GM21619 (cell line): ENCODE data around the gene TRAF3.
A peak's percentile ranks its signal among the peaks of the same experiment; 100 is the strongest.

ENCODE experiments used
- ATAC-seq: cut with Tn5 transposase; IDR thresholded peaks from one replicate; pipeline ENCODE4 v1.9.1; 2021; ENCODE audit not compliant: unreplicated experiment

Gene TRAF3

GRCh38 chr14:102776761-102777710 lies at the start of gene TRAF3:
TSS of gene TRAF3 (plus strand) at chr14:102777449. CDS start at chr14:102870202, 92,753 bp downstream.
- peak; percentile 40 for ATAC-seq

GRCh38 chr14:102728501-102728900 lies 48.7 kb upstream of the TRAF3 start:
- no peak for ATAC-seq

- no peak for ATAC-seq
These were observed 48.0 kb upstream of the TRAF3 start for GRCh38 chr14:102729268-102729667.

GRCh38 chr14:102729825-102730224 lies 47.4 kb upstream of the TRAF3 start:
- ATAC-seq: no peak

- ATAC-seq: no peak
These were observed 46.0 kb upstream of the TRAF3 start for GRCh38 chr14:102731101-102731870.

- ATAC-seq: no peak
These were observed 45.1 kb upstream of the TRAF3 start for GRCh38 chr14:102731871-102732800.

GRCh38 chr14:102732924-102733323 lies 44.3 kb upstream of the TRAF3 start:
- no peak for ATAC-seq

GRCh38 chr14:102733326-102733725 lies 43.9 kb upstream of the TRAF3 start:
- ATAC-seq: no peak

- no peak for ATAC-seq
These were observed 42.8 kb upstream of the TRAF3 start for GRCh38 chr14:102734436-102734835.

- ATAC-seq: no peak
These were observed 40.3 kb upstream of the TRAF3 start for GRCh38 chr14:102736956-102737355.

- ATAC-seq: no peak
These were observed 39.6 kb upstream of the TRAF3 start for GRCh38 chr14:102737402-102738372.

GRCh38 chr14:102738373-102739189 lies 38.7 kb upstream of the TRAF3 start:
- no peak for ATAC-seq

GRCh38 chr14:102739190-102739469 lies 38.1 kb upstream of the TRAF3 start:
- no peak for ATAC-seq

GRCh38 chr14:102746634-102747438 lies 30.4 kb upstream of the TRAF3 start:
- ATAC-seq: no peak

GRCh38 chr14:102748806-102749205 lies 28.4 kb upstream of the TRAF3 start:
- no peak for ATAC-seq

- ATAC-seq: no peak
These were observed 27.6 kb upstream of the TRAF3 start for GRCh38 chr14:102749393-102750305.

- ATAC-seq: no peak
These were observed 26.9 kb upstream of the TRAF3 start for GRCh38 chr14:102750376-102750775.
